IMR-90 (cell line): ENCODE measurements around the gene PSPN. TPM values are rescaled to one million over a fixed set of nuclear protein-coding genes. Genes with fewer than 3 reads are reported as not detected.

ENCODE experiments used
- ATAC-seq: fragments of 200-7000 bp; cut with Tn5 transposase; 2 replicates; pipeline ENCODE4 v1.9.1; 2020; ENCODE audit warnings: low read depth, mild to moderate bottlenecking, moderate library complexity
- BruUV-seq: library from RNA; stranded (reverse); fragments of 400-500 nt; replicated peaks from 2 replicates; lab custom pipeline; 2021; lab: Mats Ljungman, UMichigan
- CTCF ChIA-PET: fragments of 300-600 bp; formaldehyde crosslinking; extraction: SDS; loops from one replicate; lab custom pipeline; 2021; ENCODE audit warnings: antibody characterized with exemption; lab: Yijun Ruan, JAX
- POLR2A ChIA-PET: fragments of 300-600 bp; sonication (Branson Sonifier 250); formaldehyde crosslinking; loops from one replicate; lab custom pipeline; 2022; ENCODE audit warnings: antibody characterized with exemption; ENCODE audit not compliant: unreplicated experiment; lab: Charles Lee
- DNase-seq: peaks from one replicate; pipeline ENCODE4 v3.0.0; 2013
- H2AFZ ChIP-seq: replicated peaks from 2 replicates; pipeline ENCODE3; 2013; ENCODE audit warnings: low read length, mild to moderate bottlenecking; ENCODE audit not compliant: poor library complexity
- H2AK5ac ChIP-seq: 2 replicates; pipeline ENCODE4 v1.6.1; 2013; ENCODE audit warnings: low read depth, low read length, inconsistent platforms
- H2AK9ac ChIP-seq: replicated peaks from 2 replicates; pipeline ENCODE3; 2013; ENCODE audit warnings: mild to moderate bottlenecking, low read depth, low read length, moderate library complexity; ENCODE audit not compliant: poor library complexity
- H2BK120ac ChIP-seq: 2 replicates; pipeline ENCODE4 v1.6.1; 2013; ENCODE audit warnings: low read depth, low read length, inconsistent platforms
- H2BK15ac ChIP-seq: 3 replicates; pipeline ENCODE4 v1.6.1; 2013; ENCODE audit warnings: low read depth, low read length, inconsistent platforms
- H2BK20ac ChIP-seq: 2 replicates; pipeline ENCODE4 v1.6.1; 2013; ENCODE audit warnings: low read depth, mild to moderate bottlenecking, inconsistent platforms, low read length, moderate library complexity
- H2BK5ac ChIP-seq: 2 replicates; pipeline ENCODE4 v1.6.1; 2013; ENCODE audit warnings: mild to moderate bottlenecking, low read depth, low read length, inconsistent platforms; ENCODE audit not compliant: poor library complexity, severe bottlenecking
- H3K14ac ChIP-seq: replicated peaks from 2 replicates; pipeline ENCODE4 v1.6.1; 2013; ENCODE audit warnings: low read depth, low read length, inconsistent platforms
- H3K18ac ChIP-seq: 2 replicates; pipeline ENCODE4 v1.6.1; 2013; ENCODE audit warnings: low read depth, low read length, control low read depth
- H3K23ac ChIP-seq: 2 replicates; pipeline ENCODE4 v1.6.1; 2013; ENCODE audit warnings: low read depth, low read length, inconsistent platforms
- H3K27ac ChIP-seq: 2 replicates; pipeline ENCODE4 v1.5.1; 2013; ENCODE audit warnings: mild to moderate bottlenecking, control low read depth, low read length; ENCODE audit not compliant: insufficient read depth
- H3K27me3 ChIP-seq: 2 replicates; pipeline ENCODE4 v1.6.1; 2013; ENCODE audit warnings: low read length; ENCODE audit not compliant: control insufficient read depth, insufficient read depth
- H3K36me3 ChIP-seq: 2 replicates; pipeline ENCODE4 v1.6.1; 2013; ENCODE audit warnings: low read length, mixed read lengths; ENCODE audit not compliant: control insufficient read depth, insufficient read depth
- H3K4ac ChIP-seq: 2 replicates; pipeline ENCODE4 v1.6.1; 2013; ENCODE audit warnings: low read depth, low read length, inconsistent platforms
- H3K4me1 ChIP-seq: 2 replicates; pipeline ENCODE4 v1.6.1; 2013; ENCODE audit warnings: low read length, mixed read lengths; ENCODE audit not compliant: control insufficient read depth, insufficient read depth
- H3K4me2 ChIP-seq: 2 replicates; pipeline ENCODE4 v1.6.1; 2013; ENCODE audit warnings: low read depth, mild to moderate bottlenecking, control low read depth, low read length, moderate library complexity
- H3K4me3 ChIP-seq: 2 replicates; pipeline ENCODE4 v1.5.1; 2013; ENCODE audit warnings: low read depth, mild to moderate bottlenecking, control low read depth, low read length, moderate library complexity; ENCODE audit not compliant: insufficient read depth
- H3K56ac ChIP-seq: 2 replicates; pipeline ENCODE4 v1.6.1; 2013; ENCODE audit warnings: low read length, inconsistent platforms; ENCODE audit not compliant: insufficient read depth; ENCODE audit errors: extremely low read depth
- H3K79me1 ChIP-seq, 2 experiments: 2 replicates each; pipeline ENCODE4 v1.6.1; 2013; ENCODE audit warnings: low read length in 2 of 2, inconsistent platforms in 1 of 2, low read depth in 1 of 2
- H3K9ac ChIP-seq: 2 replicates; pipeline ENCODE4 v1.6.1; 2013; ENCODE audit warnings: low read depth, low read length, control low read depth
- H3K9me1 ChIP-seq: 2 replicates; pipeline ENCODE4 v1.6.1; 2013; ENCODE audit warnings: low read length, inconsistent platforms; ENCODE audit not compliant: insufficient read depth
- H3K9me3 ChIP-seq: 2 replicates; pipeline ENCODE4 v1.6.1; 2013; ENCODE audit warnings: low read length; ENCODE audit not compliant: control insufficient read depth, insufficient read depth
- H4K20me1 ChIP-seq: 2 replicates; pipeline ENCODE4 v1.6.1; 2013; ENCODE audit warnings: low read length, inconsistent platforms; ENCODE audit not compliant: insufficient read depth
- H4K5ac ChIP-seq: 2 replicates; pipeline ENCODE4 v1.6.1; 2013; ENCODE audit warnings: mild to moderate bottlenecking, low read depth, low read length, control low read depth
- H4K8ac ChIP-seq, 2 experiments: 2 replicates each; pipeline ENCODE4 v1.6.1; 2013; ENCODE audit warnings: low read depth in 2 of 2, low read length in 2 of 2, control low read depth in 1 of 2, inconsistent platforms in 1 of 2
- H4K91ac ChIP-seq: 2 replicates; pipeline ENCODE4 v1.6.1; 2013; ENCODE audit warnings: low read depth, low read length, inconsistent platforms; ENCODE audit not compliant: insufficient read depth
- CHD1 ChIP-seq: IDR thresholded peaks from 2 replicates; pipeline ENCODE4 v1.6.1; 2012; ENCODE audit warnings: low read depth, low read length, improper control_type of control experiment
- MXI1 ChIP-seq: IDR thresholded peaks from 2 replicates; pipeline ENCODE4 v1.6.1; 2012; ENCODE audit warnings: low read depth, mild to moderate bottlenecking, low read length, moderate library complexity, borderline replicate concordance
- WGBS, 2 experiments: methylation state at CpG; one replicate each; pipeline versions ENCODE4 v1.1.5 to v1.1.7; 2013; ENCODE audit warnings: missing lambda C conversion rate in 2 of 2; ENCODE audit not compliant: insufficient read length in 1 of 2; ENCODE audit errors: extremely low coverage in 2 of 2; 5-methylcytosine and 5-hydroxymethylcytosine counted together
- dilution Hi-C: fragments of 300-500 bp; cut with HindIII; formaldehyde crosslinking; loops from one replicate; pipeline ENCODE4 v1.14.3; 2018; ENCODE audit warnings: low sequenced_read_pairs; ENCODE audit not compliant: unreplicated experiment
- in situ Hi-C: fragments of 300-500 bp; cut with MboI; formaldehyde crosslinking; loops from 3 replicates; pipeline ENCODE4 v1.14.3; 2019; ENCODE audit warnings: low sequenced_read_pairs, inconsistent platforms, mixed read lengths
- intact Hi-C: fragments of 100-400 bp; cut with micrococcal nuclease; formaldehyde crosslinking; loops from 2 replicates; pipeline ENCODE4 v1.10.0; 2022
- polyA plus RNA-seq, 3 experiments: library from polyadenylated mRNA; depleted of rRNA; stranded (reverse); fragments of >200 nt; gene quantifications; 2 replicates each; pipeline ENCODE4 v1.2.3, GENCODE V29; 2012; ENCODE audit warnings: low replicate concordance in 1 of 3
- total RNA-seq: library from RNA; depleted of rRNA; stranded (reverse); fragments of >200 nt; gene quantifications from 2 replicates; pipeline ENCODE4 v1.2.3, GENCODE V29; 2012
- TF ChIP-seq, protein P1 (sequence below): conservative IDR thresholded peaks from 2 replicates; pipeline ENCODE4 v1.5.1; 2012; ENCODE audit warnings: mild to moderate bottlenecking, low read depth, low read length, improper control_type of control experiment

Gene PSPN
- total and polyA plus RNA-seq, 2 of the 4 experiments (the other 2 are of a cell fraction), result 0.34 to 0.54 TPM

DNA sequence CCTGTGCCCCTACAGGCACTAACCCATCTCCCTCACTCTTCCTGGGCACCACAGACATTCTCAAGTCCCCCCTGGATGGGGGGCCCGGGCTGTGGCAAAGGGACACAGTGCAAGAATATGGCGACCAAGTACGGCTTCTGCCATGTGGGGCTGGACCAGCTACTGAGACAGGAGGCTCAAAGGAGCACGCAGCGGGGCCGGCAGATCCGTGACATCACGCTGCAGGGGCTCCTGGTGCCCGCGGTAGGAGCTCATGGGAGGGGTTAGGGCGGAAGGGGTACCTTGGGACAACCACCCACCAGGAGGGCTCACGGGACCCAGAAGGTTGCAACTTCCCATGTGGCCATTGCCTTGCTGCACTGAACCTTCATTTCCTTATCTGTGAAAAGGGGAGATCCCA lies 20.6 kb upstream of the PSPN start:
- H3K9me1 ChIP-seq, result peaks cover 10% of the 10 kb centered on the region
- ATAC-seq (no peak), DNase-seq (no peak)
- peaks cover 5% of the 10 kb centered on the region; the same call in 1 of the 2 replicates for H3K36me3 ChIP-seq
- in situ Hi-C loops, result no loop called here
- H3K56ac ChIP-seq, result no peak overlapping the region
- no peak overlapping the region for H2AK5ac ChIP-seq
- no peak overlapping the region for H2AFZ ChIP-seq
- no TSS peak for BruUV-seq
- WGBS, 2 experiments, result 91% methylated on average over 5 of the region's 12 CpGs; no CpG with 5 or more reads in 1 of the 2 experiments
- H3K9me3 ChIP-seq, result no peaks in the 10 kb centered on the region
- no peak overlapping the region for H2BK120ac ChIP-seq
- no peak for TF ChIP-seq CHD1
- TF ChIP-seq MXI1, result no peak
- TF ChIP-seq, protein P1, sequence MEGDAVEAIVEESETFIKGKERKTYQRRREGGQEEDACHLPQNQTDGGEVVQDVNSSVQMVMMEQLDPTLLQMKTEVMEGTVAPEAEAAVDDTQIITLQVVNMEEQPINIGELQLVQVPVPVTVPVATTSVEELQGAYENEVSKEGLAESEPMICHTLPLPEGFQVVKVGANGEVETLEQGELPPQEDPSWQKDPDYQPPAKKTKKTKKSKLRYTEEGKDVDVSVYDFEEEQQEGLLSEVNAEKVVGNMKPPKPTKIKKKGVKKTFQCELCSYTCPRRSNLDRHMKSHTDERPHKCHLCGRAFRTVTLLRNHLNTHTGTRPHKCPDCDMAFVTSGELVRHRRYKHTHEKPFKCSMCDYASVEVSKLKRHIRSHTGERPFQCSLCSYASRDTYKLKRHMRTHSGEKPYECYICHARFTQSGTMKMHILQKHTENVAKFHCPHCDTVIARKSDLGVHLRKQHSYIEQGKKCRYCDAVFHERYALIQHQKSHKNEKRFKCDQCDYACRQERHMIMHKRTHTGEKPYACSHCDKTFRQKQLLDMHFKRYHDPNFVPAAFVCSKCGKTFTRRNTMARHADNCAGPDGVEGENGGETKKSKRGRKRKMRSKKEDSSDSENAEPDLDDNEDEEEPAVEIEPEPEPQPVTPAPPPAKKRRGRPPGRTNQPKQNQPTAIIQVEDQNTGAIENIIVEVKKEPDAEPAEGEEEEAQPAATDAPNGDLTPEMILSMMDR, result no peak
- no peak overlapping the region for H3K4ac ChIP-seq
- no peak overlapping the region for H3K4me3 ChIP-seq
- ChIA-PET POLR2A (no interaction called here), CTCF (no interaction called here)
- no peak overlapping the region for H3K9ac ChIP-seq
- no peak overlapping the region for H2BK5ac ChIP-seq
- no peak overlapping the region for H4K8ac ChIP-seq
- no peak overlapping the region for H3K23ac ChIP-seq
- H3K79me1 ChIP-seq, result peaks cover 4 to 19% of the 10 kb centered on the region in 2 experiments; a peak in 3 of 4 replicates
- H4K20me1 ChIP-seq, result no peaks in the 10 kb centered on the region
- H3K18ac ChIP-seq, result no peak overlapping the region
- H3K27me3 ChIP-seq, result no peaks in the 10 kb centered on the region
- H2AK9ac ChIP-seq, result no peak overlapping the region
- dilution Hi-C loops, result no loop called here
- H2BK15ac ChIP-seq, result no peak overlapping the region
- no peak overlapping the region for H3K4me2 ChIP-seq
- H2BK20ac ChIP-seq, result no peak overlapping the region
- no peak overlapping the region for H3K27ac ChIP-seq
- H3K4me1 ChIP-seq, result peaks cover 11% of the 10 kb centered on the region
- H4K5ac ChIP-seq, result no peak overlapping the region
- no peak overlapping the region for H4K91ac ChIP-seq
- intact Hi-C loops, result no loop called here
- H3K14ac ChIP-seq, result no peak overlapping the region
